ENCODE results near the gene DCP1A. TPM values are rescaled to one million over a fixed set of nuclear protein-coding genes. Genes with fewer than 3 reads are reported as not detected.
"Not testable (repeated sequence)": the region's sequence is repeated elsewhere in the genome, so short reads cannot be mapped to it uniquely, and the experiment has no call there.

DCP1A gene
- total and polyA plus RNA-seq, 9 of the 15 experiments (the other 6 are each of a cell fraction or from before 2014, with no cell fraction given): 6.6 to 33.7 (median 13.3) TPM

DNA sequence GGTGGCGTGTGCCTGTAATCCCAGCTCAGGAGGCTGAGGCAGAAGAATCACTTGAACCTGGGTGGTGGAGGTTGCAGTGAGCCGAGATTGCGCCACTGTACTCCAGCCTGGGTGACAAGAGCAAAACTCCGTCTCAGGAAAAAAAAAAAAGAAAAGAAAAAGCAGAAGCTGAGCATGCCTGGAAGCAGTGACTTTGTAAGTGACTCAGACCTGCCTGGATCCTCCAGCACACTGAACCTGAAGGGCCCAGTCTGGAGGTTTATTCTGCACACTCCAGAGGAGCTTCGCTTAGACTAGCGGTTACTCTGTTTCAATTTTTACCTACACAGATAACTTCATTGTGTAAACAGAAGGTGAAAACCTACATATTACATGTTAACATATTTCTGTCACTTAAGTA is 19.4 kb downstream of the DCP1A start:
- H3K9me1 ChIP-seq (ENCODE audit: control insufficient read depth, insufficient read depth, low read length); H3K9me3 ChIP-seq (replicated peaks; ENCODE audit: control insufficient read depth, insufficient read depth, low read depth, low read length); H3K27ac ChIP-seq (ENCODE audit: extremely low read depth, low read depth, low read length); H3K9ac ChIP-seq (ENCODE audit: insufficient read depth in 1 of 2, low read depth in 2 of 2, low read length in 2 of 2); FAIRE-seq; H2AFZ ChIP-seq (ENCODE audit: low read depth, low read length); CTCF ChIA-PET (ENCODE audit: low intra/inter-chr PET ratio); in situ Hi-C loops (cut with MboI); POLR2A ChIA-PET; H3K4me1 ChIP-seq (replicated peaks in 1 of 2; ENCODE audit: control insufficient read depth in 2 of 2, insufficient read depth in 2 of 2, low read length in 2 of 2); DNase-seq (ENCODE audit: extremely low read depth in 1 of 4, low spot score in 3 of 4); H3K27me3 ChIP-seq (ENCODE audit: control insufficient read depth in 2 of 2, insufficient read depth in 2 of 2, low read length in 2 of 2); H3K4me3 ChIP-seq; intact Hi-C loops (cut with micrococcal nuclease); H3K4me2 ChIP-seq (ENCODE audit: insufficient read depth, low read length); BruUV-seq (replicated peaks): not testable (repeated sequence)
- WGBS (ENCODE audit: insufficient coverage, low coverage, missing lambda C conversion rate): 65% methylated on average over 4 of the region's 6 CpGs
- H3K36me3 ChIP-seq (ENCODE audit: control insufficient read depth, insufficient read depth, low read length): peaks cover 17% of the 10 kb centered on the region; the same call in 2 of the 3 replicates
- peak; percentile 39; the same call in 1 of the 3 replicates for ATAC-seq
- H4K20me1 ChIP-seq (replicated peaks; ENCODE audit: control insufficient read depth, insufficient read depth, low read length): peaks cover 12% of the 10 kb centered on the region
- 0 out of 2 replicates have a peak, but pooled peaks have one; percentile 30 for TF ChIP-seq ZNF766 (CRISPR knock-in tag; conservative IDR thresholded peaks at IDR 0.05)
- H3K79me2 ChIP-seq (ENCODE audit: control insufficient read depth, insufficient read depth, low read length): peaks cover 28% of the 10 kb centered on the region; the same call in 1 of the 3 replicates

DNA sequence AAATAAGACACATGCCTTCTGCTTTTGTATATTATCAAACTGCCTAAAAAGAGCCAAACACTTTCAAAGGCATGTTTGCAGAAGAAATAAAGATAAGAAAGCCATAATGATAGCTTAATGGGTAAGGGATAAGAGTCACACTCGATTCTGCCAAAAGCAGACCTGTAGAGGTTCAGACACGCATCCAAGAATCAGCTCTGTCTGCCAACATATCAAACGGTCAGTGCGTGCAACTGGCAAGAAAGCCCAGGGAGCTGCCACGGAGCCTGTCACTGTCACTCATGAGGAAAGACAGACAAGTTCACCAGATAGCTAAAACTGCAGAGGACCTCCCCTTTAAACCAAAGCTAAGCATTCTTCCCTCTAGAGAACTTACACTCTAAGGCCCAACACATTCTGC is 23.2 kb downstream of the DCP1A start:
- H4K20me1 ChIP-seq (replicated peaks; ENCODE audit: control insufficient read depth, insufficient read depth, low read length): peaks cover 11% of the 10 kb centered on the region
- H3K4me3 ChIP-seq: no peak overlapping the region
- H2AFZ ChIP-seq (ENCODE audit: low read depth, low read length): no peak overlapping the region
- peaks cover 0 to 5% of the 10 kb centered on the region in 2 experiments; a peak in 2 of 5 replicates for H3K4me1 ChIP-seq (replicated peaks in 1 of 2; ENCODE audit: control insufficient read depth in 2 of 2, insufficient read depth in 2 of 2, low read length in 2 of 2)
- ChIA-PET POLR2A (interaction anchor here (1.2 to 1.3 kb wide), 2 partner anchors 9 to 19 kb away, joined by 3 to 5 read pairs; no protein-coding TSS in a partner anchor), CTCF (ENCODE audit: low intra/inter-chr PET ratio) (no interaction called here)
- no peak for TF ChIP-seq WHSC1 (IDR thresholded peaks at IDR 0.05; ENCODE audit: low read length)
- TF ChIP-seq, protein P1, sequence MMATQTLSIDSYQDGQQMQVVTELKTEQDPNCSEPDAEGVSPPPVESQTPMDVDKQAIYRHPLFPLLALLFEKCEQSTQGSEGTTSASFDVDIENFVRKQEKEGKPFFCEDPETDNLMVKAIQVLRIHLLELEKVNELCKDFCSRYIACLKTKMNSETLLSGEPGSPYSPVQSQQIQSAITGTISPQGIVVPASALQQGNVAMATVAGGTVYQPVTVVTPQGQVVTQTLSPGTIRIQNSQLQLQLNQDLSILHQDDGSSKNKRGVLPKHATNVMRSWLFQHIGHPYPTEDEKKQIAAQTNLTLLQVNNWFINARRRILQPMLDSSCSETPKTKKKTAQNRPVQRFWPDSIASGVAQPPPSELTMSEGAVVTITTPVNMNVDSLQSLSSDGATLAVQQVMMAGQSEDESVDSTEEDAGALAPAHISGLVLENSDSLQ (IDR thresholded peaks at IDR 0.05): peak; percentile 43
- intact Hi-C loops (cut with micrococcal nuclease): no loop called here
- in situ Hi-C loops (cut with MboI): no loop called here
- H3K79me2 ChIP-seq (ENCODE audit: control insufficient read depth, insufficient read depth, low read length): peaks cover 23% of the 10 kb centered on the region; the same call in 2 of the 3 replicates
- ATAC-seq (no peak), FAIRE-seq (no peak), DNase-seq (ENCODE audit: extremely low read depth in 1 of 4, low spot score in 3 of 4) (no peak)
- H3K9me1 ChIP-seq (ENCODE audit: control insufficient read depth, insufficient read depth, low read length): no peaks in the 10 kb centered on the region
- WGBS (ENCODE audit: insufficient coverage, low coverage, missing lambda C conversion rate): 27% methylated on average over 5 of the region's 5 CpGs
- no peak overlapping the region for H3K4me2 ChIP-seq (ENCODE audit: insufficient read depth, low read length)
- no peak overlapping the region for H3K9ac ChIP-seq (ENCODE audit: insufficient read depth in 1 of 2, low read depth in 2 of 2, low read length in 2 of 2)
- peaks cover 15% of the 10 kb centered on the region; the same call in 2 of the 3 replicates for H3K36me3 ChIP-seq (ENCODE audit: control insufficient read depth, insufficient read depth, low read length)
- no peak overlapping the region for H3K27ac ChIP-seq (ENCODE audit: extremely low read depth, low read depth, low read length)
- BruUV-seq (replicated peaks): no TSS peak
- no peaks in the 10 kb centered on the region for H3K9me3 ChIP-seq (replicated peaks; ENCODE audit: control insufficient read depth, insufficient read depth, low read depth, low read length)
- H3K27me3 ChIP-seq (ENCODE audit: control insufficient read depth in 2 of 2, insufficient read depth in 2 of 2, low read length in 2 of 2): no peaks in the 10 kb centered on the region

Data from K562 (cell line).